ENCODE results near the gene JAKMIP3.

The JAKMIP3 gene

DNA sequence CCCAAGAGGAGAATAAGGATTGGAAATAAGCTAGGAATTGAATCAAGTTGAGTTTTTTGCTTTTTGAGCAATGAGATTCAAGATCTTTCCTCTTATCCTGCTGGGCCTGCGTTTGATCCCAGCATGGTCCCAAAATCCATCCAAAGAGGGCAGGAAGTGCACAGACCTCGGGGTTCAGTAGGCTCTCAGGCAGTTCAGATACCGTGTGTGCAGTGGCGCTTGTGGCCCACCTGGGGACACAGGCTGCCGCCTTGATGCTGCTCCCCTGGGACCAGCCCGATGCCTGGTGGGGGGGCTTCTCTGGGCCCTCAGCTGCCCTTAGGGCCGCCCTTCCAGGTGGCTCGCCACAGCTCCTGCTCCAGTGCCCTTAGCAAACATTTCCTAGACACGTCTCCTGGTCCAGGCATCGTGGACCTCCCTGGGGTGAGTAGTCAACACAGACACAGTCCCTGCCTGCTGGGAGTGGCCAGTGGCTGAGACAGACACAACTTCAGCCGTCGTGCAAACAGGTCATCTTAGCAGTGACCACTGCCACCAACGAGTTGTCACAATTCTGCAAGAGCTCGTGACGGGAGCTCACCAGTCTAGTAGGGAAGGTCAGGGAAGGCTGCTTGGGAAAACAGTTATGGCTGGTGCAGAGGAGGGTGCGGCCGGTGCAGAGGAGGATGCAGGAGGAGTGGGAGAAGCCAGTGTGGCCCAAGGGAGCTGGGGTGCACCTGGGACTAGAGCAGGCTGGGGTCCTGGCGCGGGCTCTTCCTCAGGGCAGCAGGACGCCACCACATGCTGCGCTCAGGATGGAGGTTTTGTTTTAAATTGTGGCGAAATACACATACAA is 21.7 kb upstream of the JAKMIP3 start:
- DNase-seq (ENCODE audit: low spot score): no peak

- no peak for DNase-seq (ENCODE audit: low spot score)
Observed at GRCh38 chr10:132044803-132045202, 20.9 kb upstream of the JAKMIP3 start.

DNA sequence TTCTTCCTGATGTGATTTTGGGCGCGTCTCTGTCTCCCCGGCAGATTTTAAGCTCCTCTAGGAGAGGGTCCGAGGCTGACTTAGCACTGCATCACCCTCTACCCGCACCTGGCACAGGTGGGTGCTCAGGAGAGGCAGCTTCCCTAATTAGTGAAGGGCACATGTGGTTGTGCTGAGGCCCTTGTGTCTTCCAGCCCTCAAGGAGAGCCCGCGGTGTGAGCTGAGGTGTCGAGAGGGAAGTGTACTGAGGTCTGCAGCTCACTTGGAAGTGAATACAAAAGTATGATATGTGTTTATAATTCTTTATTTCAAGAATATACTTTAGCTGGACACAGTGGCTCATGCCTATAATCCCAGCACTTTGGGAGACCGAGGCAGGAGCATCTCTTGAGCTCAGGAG is 20.4 kb upstream of the JAKMIP3 start:
- no peak for DNase-seq (ENCODE audit: low spot score)

- no peak for DNase-seq (ENCODE audit: low spot score)
Observed at GRCh38 chr10:132047575-132048293, 18.0 kb upstream of the JAKMIP3 start.

- DNase-seq (ENCODE audit: low spot score): no peak
Observed at GRCh38 chr10:132048294-132048667, 17.5 kb upstream of the JAKMIP3 start.

DNA sequence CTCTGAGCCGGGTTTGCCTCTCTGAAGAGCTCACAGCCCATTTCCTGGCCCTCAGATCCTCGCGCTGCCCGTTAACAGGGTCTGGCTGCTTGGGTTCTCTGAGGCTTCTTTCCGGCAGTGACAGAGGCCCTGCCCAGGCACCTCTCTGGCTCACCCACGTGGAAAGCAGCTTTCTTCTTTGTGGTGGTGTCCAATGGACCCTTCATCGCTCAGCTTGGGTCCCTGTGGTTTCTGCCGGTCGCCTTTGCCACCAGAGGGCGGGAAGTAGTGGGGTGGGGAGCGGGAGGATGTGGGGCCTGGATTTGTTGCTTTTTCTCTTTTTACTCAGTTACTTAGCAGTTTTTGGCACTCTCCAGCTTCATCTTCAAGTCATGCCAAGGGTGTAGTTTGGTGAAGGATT is 15.6 kb upstream of the JAKMIP3 start:
- no peak for DNase-seq (ENCODE audit: low spot score)

DNA sequence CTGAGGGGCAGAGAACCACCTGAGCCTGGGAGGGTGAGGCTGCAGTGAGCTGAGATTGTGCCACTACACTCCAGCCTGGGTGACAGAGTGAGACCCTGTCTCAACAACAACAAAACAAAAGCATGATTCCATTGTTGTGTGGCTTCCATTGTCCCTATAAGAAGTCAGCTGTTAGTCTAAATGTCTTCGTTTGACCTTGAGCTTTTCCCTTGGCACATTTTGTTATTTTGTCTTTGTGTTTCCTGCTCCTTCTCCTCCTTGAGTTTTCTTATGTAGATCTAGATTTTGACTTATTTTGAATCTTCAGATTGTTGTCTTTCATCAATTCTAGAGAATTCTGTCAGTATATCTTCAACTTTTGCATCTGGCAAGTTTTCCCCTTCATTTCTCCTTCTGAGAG is 13.6 kb upstream of the JAKMIP3 start:
- no peak for DNase-seq (ENCODE audit: low spot score)

GRCh38 chr10:132054564-132054963 is 11.2 kb upstream of the JAKMIP3 start:
- no peak for DNase-seq (ENCODE audit: low spot score)

DNA sequence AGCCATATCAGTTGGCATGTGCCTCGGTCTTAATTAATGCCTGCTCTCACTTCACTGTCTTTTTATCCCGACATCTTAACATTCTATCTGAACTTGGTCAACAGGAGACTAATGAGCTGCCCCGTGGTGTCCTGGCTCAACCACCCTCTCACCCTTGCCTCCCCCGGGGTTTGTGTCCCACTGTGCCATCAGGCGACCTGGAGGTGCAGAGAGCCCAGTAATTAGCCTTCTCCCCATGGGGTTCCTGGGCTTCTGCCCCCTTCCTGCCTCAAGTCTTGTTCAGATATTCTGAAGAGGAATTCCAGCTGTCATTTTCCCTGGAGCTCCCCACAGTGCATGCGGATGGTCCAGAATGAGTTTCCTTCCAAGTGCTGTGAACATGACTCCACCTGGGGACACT is 10.1 kb upstream of the JAKMIP3 start:
- no peak for DNase-seq (ENCODE audit: low spot score)

GRCh38 chr10:132056663-132057062 is 9.1 kb upstream of the JAKMIP3 start:
- DNase-seq (ENCODE audit: low spot score): no peak

- no peak for DNase-seq (ENCODE audit: low spot score)
Observed at GRCh38 chr10:132057191-132057681, 8.5 kb upstream of the JAKMIP3 start.

DNA sequence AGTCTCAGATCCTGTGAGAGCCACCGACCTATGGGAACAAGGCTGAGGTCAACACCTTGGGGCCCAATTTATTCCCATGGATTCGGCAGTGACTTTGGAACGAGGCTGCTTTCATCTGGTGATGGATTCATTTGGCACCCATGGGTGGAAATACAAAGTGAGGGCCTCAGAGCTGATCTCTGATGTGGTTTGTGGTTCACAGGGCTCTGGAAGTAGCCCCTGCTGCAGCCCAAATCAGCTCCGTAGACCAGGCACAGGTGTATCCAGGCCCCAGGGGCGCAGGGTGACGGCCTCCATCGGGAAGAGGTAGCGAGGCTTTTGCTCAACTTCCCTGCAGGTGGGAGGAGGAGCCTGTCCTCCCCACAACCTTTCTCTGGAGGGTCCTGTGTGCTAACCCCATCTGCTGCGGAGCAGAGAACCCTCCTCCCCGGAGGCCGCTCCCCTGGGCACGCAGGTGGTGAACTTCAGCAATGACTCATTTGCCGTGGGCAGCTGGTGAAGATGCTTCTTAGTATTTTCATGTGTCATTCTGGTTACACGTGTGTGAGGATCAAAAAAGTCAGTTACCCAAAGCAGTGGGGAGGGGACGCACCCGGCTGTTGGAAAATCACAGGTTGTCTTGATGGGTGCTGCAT is 7.5 kb upstream of the JAKMIP3 start:
- DNase-seq (ENCODE audit: low spot score): no peak

- DNase-seq (ENCODE audit: low spot score): no peak
Observed at GRCh38 chr10:132058793-132059759, 6.7 kb upstream of the JAKMIP3 start.

DNA sequence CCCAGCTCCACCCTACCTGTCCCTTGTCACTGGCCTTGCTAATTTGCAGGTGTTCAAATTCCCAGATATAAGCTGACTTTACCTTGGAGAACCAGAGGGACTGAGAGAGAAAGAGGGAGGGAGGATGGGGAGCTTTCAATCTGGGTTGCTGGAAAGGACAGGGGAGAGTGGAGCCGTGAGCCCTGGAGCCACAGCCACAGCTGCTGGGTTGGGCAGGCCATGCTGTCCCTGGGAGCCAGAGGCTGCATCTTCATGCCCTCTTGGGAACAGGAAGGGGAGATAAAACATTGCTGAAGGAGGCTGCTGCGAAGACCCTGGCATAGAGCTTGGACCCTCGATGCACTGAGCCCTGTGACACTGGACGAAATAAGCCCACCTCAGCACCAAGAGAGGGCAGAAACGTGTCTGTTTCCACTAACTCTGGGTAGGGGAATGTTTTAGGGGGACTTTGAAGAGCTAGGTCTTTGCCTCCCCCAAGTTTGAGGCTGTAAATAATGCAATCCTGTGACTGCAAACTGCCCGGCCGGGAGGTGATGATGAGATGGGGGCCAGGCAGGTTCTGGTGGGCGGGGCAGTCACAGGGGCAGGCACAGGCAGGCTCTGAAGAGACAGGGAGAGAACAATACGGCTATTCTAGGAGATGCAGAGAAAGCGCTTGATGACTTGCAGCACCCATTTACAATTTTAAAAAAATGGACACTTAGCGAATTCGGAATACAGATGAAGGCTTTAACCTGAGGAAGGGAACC is 5.8 kb upstream of the JAKMIP3 start:
- DNase-seq (ENCODE audit: low spot score): no peak

DNA sequence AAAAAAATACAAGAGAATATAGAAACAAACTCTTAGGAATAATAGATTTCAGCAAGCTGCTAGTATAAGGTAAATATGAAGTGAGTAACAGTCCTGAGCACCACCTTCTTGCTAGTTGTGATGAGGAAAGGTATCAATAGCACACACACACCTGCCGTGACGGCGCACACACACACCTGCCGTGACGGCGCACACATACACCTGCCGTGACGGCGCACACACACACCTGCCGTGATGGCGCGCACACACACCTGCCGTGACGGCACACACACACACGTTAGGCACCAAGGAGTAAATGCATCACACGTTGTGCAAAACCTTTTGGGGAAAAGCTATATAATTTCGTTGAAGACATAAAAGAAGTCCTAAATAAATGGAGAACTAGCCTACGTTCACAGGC is 4.7 kb upstream of the JAKMIP3 start:
- no peak for DNase-seq (ENCODE audit: low spot score)

DNA sequence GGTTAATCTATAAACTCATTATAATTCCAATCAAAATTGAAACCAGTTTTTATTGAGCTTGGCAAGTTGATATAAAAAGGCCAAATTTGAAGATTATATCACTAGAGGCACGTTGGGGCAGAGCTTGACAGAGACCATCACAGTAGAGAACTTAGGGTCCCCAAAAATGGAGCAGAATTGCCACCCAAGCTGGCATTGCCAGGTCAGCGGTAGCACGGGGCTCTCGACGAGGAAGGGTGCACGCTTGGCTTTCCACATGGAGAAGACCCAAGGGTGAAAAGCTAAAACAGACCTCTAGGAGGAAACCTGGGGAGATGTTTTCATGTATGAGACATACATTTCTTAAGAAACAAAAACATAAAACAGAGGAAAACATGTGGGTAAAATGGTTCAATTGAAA is 4.3 kb upstream of the JAKMIP3 start:
- DNase-seq (ENCODE audit: low spot score): no peak

- no peak for DNase-seq (ENCODE audit: low spot score)
Observed at GRCh38 chr10:132062116-132062515, 3.6 kb upstream of the JAKMIP3 start.

- no peak for DNase-seq (ENCODE audit: low spot score)
Observed at GRCh38 chr10:132062641-132063390, 2.9 kb upstream of the JAKMIP3 start.

GRCh38 chr10:132063432-132063831 is 2.3 kb upstream of the JAKMIP3 start:
- DNase-seq (ENCODE audit: low spot score): no peak

GRCh38 chr10:132064082-132064755 is 1.5 kb upstream of the JAKMIP3 start:
- no peak for DNase-seq (ENCODE audit: low spot score)

All from germinal center (tissue), 1 donor.